ENCODE measurements around the gene ABR. TPM values are rescaled to one million over a fixed set of nuclear protein-coding genes. Genes with fewer than 3 reads are reported as not detected.
"Not testable (repeated sequence)": the region's sequence is repeated elsewhere in the genome, so short reads cannot be mapped to it uniquely, and the experiment has no call there.

ABR gene
- total RNA-seq, 1 donor from 2014 or later = 138 TPM

- intact Hi-C loops (cut with micrococcal nuclease) = no loop called here
These were observed 128.5 kb downstream of the ABR start for GRCh38 chr17:1050996-1051925.

GRCh38 chr17:1050246-1050995 lies 129.4 kb downstream of the ABR start:
- intact Hi-C loops (cut with micrococcal nuclease) = no loop called here

GRCh38 chr17:1049446-1050225 lies 130.1 kb downstream of the ABR start:
- intact Hi-C loops (cut with micrococcal nuclease) = no loop called here

- intact Hi-C loops (cut with micrococcal nuclease) = not testable (repeated sequence)
These were observed 131.2 kb downstream of the ABR start for GRCh38 chr17:1048516-1049115.

GRCh38 chr17:1047879-1048470 lies 131.8 kb downstream of the ABR start:
- intact Hi-C loops (cut with micrococcal nuclease) = no loop called here

- intact Hi-C loops (cut with micrococcal nuclease) = no loop called here
These were observed 132.5 kb downstream of the ABR start for GRCh38 chr17:1047177-1047878.

- intact Hi-C loops (cut with micrococcal nuclease) = no loop called here
These were observed 134.3 kb downstream of the ABR start for GRCh38 chr17:1045456-1045855.

- intact Hi-C loops (cut with micrococcal nuclease) = not testable (repeated sequence)
These were observed 135.3 kb downstream of the ABR start for GRCh38 chr17:1044387-1045009.

GRCh38 chr17:1043601-1044251 lies 136.1 kb downstream of the ABR start:
- intact Hi-C loops (cut with micrococcal nuclease) = no loop called here

- intact Hi-C loops (cut with micrococcal nuclease) = no loop called here
These were observed 137.3 kb downstream of the ABR start for GRCh38 chr17:1042486-1042885.

GRCh38 chr17:1041746-1042145 lies 138.0 kb downstream of the ABR start:
- intact Hi-C loops (cut with micrococcal nuclease) = no loop called here

- intact Hi-C loops (cut with micrococcal nuclease) = no loop called here
These were observed 139.6 kb downstream of the ABR start for GRCh38 chr17:1040216-1040600.

- intact Hi-C loops (cut with micrococcal nuclease) = no loop called here
These were observed 140.1 kb downstream of the ABR start for GRCh38 chr17:1039511-1040215.

- intact Hi-C loops (cut with micrococcal nuclease) = no loop called here
These were observed 140.7 kb downstream of the ABR start for GRCh38 chr17:1039123-1039507.

- intact Hi-C loops (cut with micrococcal nuclease) = no loop called here
These were observed 141.2 kb downstream of the ABR start for GRCh38 chr17:1038459-1039122.

GRCh38 chr17:1037238-1037879 lies 142.4 kb downstream of the ABR start:
- intact Hi-C loops (cut with micrococcal nuclease) = no loop called here

GRCh38 chr17:1036845-1037237 lies 142.9 kb downstream of the ABR start:
- intact Hi-C loops (cut with micrococcal nuclease) = no loop called here
